Panc1 (cell line): ENCODE results near the gene SPOCK1. TPM values are rescaled to one million over a fixed set of nuclear protein-coding genes. Genes with fewer than 3 reads are reported as not detected.

Source experiments
- ATAC-seq: fragments of 200-7000 bp; cut with Tn5 transposase; 2 replicates; pipeline ENCODE4 v1.9.1; 2020; ENCODE audit warnings: mild to moderate bottlenecking, moderate library complexity
- BruUV-seq: library from RNA; stranded (reverse); fragments of 400-500 nt; replicated peaks from 2 replicates; lab custom pipeline; 2021; lab: Mats Ljungman, UMichigan
- CTCF ChIA-PET: fragments of 300-600 bp; sonication (Branson Sonifier 250); formaldehyde crosslinking; loops from one replicate; lab custom pipeline; 2022; ENCODE audit warnings: antibody characterized with exemption; lab: Charles Lee
- POLR2A ChIA-PET: fragments of 300-600 bp; sonication (Branson Sonifier 250); formaldehyde crosslinking; loops from one replicate; lab custom pipeline; 2022; ENCODE audit warnings: antibody characterized with exemption; lab: Charles Lee
- DNase-seq: peaks from one replicate; pipeline ENCODE4 v3.0.0-alpha.2; 2010; ENCODE audit warnings: low read depth, low spot score
- H3K27ac ChIP-seq: 2 replicates; pipeline ENCODE4 v1.5.1; 2011; ENCODE audit warnings: mild to moderate bottlenecking, low read length, inconsistent platforms
- H3K27me3 ChIP-seq: fragments of 200-500 bp; sonication (Bioruptor generic); 2 replicates; pipeline ENCODE4 v1.6.0; 2014; ENCODE audit warnings: low read length, inconsistent platforms; ENCODE audit not compliant: control insufficient read depth, insufficient read depth
- H3K36me3 ChIP-seq: fragments of 200-500 bp; sonication (Bioruptor generic); 2 replicates; pipeline ENCODE4 v1.5.1; 2014; ENCODE audit warnings: inconsistent platforms, mild to moderate bottlenecking, low read length, moderate library complexity; ENCODE audit not compliant: control insufficient read depth, insufficient read depth
- H3K4me1 ChIP-seq: 2 replicates; pipeline ENCODE4 v1.5.1; 2011; ENCODE audit warnings: inconsistent platforms, mild to moderate bottlenecking, low read length, moderate library complexity; ENCODE audit not compliant: control insufficient read depth, insufficient read depth
- H3K4me3 ChIP-seq, 2 experiments: 2 replicates each; pipeline ENCODE4 v1.5.1; 2011 to 2012; ENCODE audit warnings: low read depth in 2 of 2, low read length in 2 of 2, mild to moderate bottlenecking in 2 of 2, inconsistent platforms in 1 of 2, moderate library complexity in 1 of 2
- H3K9me3 ChIP-seq: fragments of 200-500 bp; sonication (Bioruptor generic); 2 replicates; pipeline ENCODE4 v1.5.1; 2014; ENCODE audit warnings: low read depth, mild to moderate bottlenecking, inconsistent platforms, low read length, moderate library complexity; ENCODE audit not compliant: control insufficient read depth, insufficient read depth
- POLR2AphosphoS5 ChIP-seq: IDR thresholded peaks from 2 replicates; pipeline ENCODE4 v1.6.1; 2012; ENCODE audit warnings: mild to moderate bottlenecking, low read depth, low read length, moderate library complexity
- SIN3A ChIP-seq: IDR thresholded peaks from 2 replicates; pipeline ENCODE4 v1.6.1; 2012; ENCODE audit warnings: low read depth, mild to moderate bottlenecking, low read length, moderate library complexity, borderline replicate concordance; ENCODE audit not compliant: insufficient read depth
- TCF7L2 ChIP-seq: IDR thresholded peaks from 2 replicates; pipeline ENCODE4 v1.6.1; 2011; ENCODE audit warnings: mild to moderate bottlenecking, low read depth, low read length, inconsistent platforms
- in situ Hi-C: cut with HindIII; loops from 2 replicates; pipeline ENCODE4 v1.10.0; 2016; ENCODE audit warnings: low sequenced_read_pairs, low pct_unique_long_range_greater_than_20kb
- intact Hi-C: fragments of 100-400 bp; cut with micrococcal nuclease; formaldehyde crosslinking; loops from one replicate; pipeline ENCODE4 v1.10.0; 2022; ENCODE audit not compliant: unreplicated experiment
- total RNA-seq: library from RNA; stranded (reverse); gene quantifications from one replicate; pipeline ENCODE4 v1.2.1, GENCODE V29; 2021; ENCODE audit not compliant: unreplicated experiment
- TF ChIP-seq, protein P1 (sequence below), 2 experiments: IDR thresholded peaks; 2 replicates each; pipeline ENCODE4 v1.6.1; 2011 to 2012; ENCODE audit warnings: low read depth in 2 of 2, control low read depth in 1 of 2, low read length in 1 of 2, mild to moderate bottlenecking in 1 of 2, moderate library complexity in 1 of 2; ENCODE audit not compliant: insufficient read depth in 1 of 2
- TF ChIP-seq, protein P2 (sequence below): fragments of 450-650 bp; IDR thresholded peaks from 2 replicates; pipeline ENCODE4 v1.5.1; 2017; ENCODE audit warnings: mild to moderate bottlenecking

The SPOCK1 gene
- total RNA-seq, 1 experiment from 2014 or later = 15.6 TPM

DNA sequence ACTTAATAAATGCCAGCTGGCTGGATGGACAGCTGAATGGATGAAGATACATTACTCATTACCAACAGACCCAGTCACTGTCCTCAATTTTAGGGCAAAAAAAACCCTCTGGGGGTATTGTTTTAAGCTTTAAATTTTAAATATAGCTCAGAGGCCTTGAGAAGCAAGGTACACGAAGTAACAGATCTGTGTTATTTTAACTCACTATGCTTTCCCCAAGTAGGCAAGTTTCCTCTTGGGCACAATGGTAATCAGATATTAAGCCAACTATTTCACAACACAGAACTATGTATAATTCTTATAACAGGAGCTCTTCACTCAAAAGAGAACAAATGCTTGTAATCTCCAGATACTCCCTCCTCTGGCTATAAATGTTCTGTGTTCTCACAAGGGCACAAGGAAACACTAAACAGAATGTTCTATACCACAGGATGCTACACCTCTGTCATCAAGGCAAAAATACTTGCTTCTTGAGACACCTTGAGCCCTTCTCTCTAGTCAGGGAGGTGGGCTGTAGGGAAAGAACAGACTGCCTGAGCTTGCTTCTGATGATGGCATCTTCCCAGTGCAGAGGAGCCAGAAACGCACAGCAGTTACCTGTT, 443.8 kb downstream of the SPOCK1 start:
- Histone ChIP-seq H3K27me3 (no peaks in the 10 kb centered on the region), H3K9me3 (no peaks in the 10 kb centered on the region), H3K27ac (no peak overlapping the region), H3K4me3 (no peak overlapping the region), H3K4me1 (no peaks in the 10 kb centered on the region), H3K36me3 (no peaks in the 10 kb centered on the region)
- intact Hi-C loops (no loop called here), in situ Hi-C loops (no loop called here)
- ChIA-PET POLR2A (no interaction called here), CTCF (no interaction called here)
- no TSS peak for BruUV-seq
- TF ChIP-seq SIN3A (no peak), TCF7L2 (no peak), POLR2AphosphoS5 (no peak)
- TF ChIP-seq, protein P1, sequence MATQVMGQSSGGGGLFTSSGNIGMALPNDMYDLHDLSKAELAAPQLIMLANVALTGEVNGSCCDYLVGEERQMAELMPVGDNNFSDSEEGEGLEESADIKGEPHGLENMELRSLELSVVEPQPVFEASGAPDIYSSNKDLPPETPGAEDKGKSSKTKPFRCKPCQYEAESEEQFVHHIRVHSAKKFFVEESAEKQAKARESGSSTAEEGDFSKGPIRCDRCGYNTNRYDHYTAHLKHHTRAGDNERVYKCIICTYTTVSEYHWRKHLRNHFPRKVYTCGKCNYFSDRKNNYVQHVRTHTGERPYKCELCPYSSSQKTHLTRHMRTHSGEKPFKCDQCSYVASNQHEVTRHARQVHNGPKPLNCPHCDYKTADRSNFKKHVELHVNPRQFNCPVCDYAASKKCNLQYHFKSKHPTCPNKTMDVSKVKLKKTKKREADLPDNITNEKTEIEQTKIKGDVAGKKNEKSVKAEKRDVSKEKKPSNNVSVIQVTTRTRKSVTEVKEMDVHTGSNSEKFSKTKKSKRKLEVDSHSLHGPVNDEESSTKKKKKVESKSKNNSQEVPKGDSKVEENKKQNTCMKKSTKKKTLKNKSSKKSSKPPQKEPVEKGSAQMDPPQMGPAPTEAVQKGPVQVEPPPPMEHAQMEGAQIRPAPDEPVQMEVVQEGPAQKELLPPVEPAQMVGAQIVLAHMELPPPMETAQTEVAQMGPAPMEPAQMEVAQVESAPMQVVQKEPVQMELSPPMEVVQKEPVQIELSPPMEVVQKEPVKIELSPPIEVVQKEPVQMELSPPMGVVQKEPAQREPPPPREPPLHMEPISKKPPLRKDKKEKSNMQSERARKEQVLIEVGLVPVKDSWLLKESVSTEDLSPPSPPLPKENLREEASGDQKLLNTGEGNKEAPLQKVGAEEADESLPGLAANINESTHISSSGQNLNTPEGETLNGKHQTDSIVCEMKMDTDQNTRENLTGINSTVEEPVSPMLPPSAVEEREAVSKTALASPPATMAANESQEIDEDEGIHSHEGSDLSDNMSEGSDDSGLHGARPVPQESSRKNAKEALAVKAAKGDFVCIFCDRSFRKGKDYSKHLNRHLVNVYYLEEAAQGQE (IDR thresholded peaks at IDR 0.05; ENCODE audit: insufficient read depth in 1 of 2, low read depth in 2 of 2, low read length in 1 of 2) = no peak
- TF ChIP-seq, protein P2, sequence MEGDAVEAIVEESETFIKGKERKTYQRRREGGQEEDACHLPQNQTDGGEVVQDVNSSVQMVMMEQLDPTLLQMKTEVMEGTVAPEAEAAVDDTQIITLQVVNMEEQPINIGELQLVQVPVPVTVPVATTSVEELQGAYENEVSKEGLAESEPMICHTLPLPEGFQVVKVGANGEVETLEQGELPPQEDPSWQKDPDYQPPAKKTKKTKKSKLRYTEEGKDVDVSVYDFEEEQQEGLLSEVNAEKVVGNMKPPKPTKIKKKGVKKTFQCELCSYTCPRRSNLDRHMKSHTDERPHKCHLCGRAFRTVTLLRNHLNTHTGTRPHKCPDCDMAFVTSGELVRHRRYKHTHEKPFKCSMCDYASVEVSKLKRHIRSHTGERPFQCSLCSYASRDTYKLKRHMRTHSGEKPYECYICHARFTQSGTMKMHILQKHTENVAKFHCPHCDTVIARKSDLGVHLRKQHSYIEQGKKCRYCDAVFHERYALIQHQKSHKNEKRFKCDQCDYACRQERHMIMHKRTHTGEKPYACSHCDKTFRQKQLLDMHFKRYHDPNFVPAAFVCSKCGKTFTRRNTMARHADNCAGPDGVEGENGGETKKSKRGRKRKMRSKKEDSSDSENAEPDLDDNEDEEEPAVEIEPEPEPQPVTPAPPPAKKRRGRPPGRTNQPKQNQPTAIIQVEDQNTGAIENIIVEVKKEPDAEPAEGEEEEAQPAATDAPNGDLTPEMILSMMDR = no peak
- ATAC-seq = no peak
- DNase-seq = no peak

DNA sequence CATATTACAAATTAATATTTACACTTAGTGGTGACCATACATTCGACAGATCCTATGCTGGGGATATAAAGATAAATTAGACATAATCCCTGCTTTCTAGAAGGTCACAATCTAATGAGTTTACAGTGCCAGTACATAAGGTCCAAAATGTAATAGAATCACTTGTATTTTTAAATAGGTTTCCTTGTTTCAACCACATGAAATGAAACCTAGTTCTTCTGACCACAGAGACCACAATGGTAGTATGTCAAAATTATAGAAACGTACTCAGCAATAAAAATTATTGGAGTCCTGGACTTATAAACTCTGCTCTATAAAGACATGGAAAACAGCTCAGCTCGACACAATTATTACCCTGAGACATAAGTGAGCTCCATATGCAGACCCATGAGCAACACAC, 444.3 kb downstream of the SPOCK1 start:
- POLR2A ChIA-PET = no interaction called here
- in situ Hi-C loops = no loop called here
- ATAC-seq (no peak), DNase-seq (no peak)
- no peak overlapping the region for H3K27ac ChIP-seq
- intact Hi-C loops = no loop called here
- no peak overlapping the region for H3K4me3 ChIP-seq
- no peaks in the 10 kb centered on the region for H3K36me3 ChIP-seq
- TF ChIP-seq, protein P2 = no peak
- TF ChIP-seq POLR2AphosphoS5 (no peak), TCF7L2 (no peak), SIN3A (no peak)
- TF ChIP-seq, protein P1 (IDR thresholded peaks at IDR 0.05; ENCODE audit: insufficient read depth in 1 of 2, low read depth in 2 of 2, low read length in 1 of 2) = no peak
- H3K27me3 ChIP-seq = no peaks in the 10 kb centered on the region
- H3K9me3 ChIP-seq = no peaks in the 10 kb centered on the region
- CTCF ChIA-PET = no interaction called here
- BruUV-seq = no TSS peak
- no peaks in the 10 kb centered on the region for H3K4me1 ChIP-seq
